Measurements from ENCODE around the gene HOXA5. TPM values are rescaled to one million over a fixed set of nuclear protein-coding genes. Genes with fewer than 3 reads are reported as not detected.

Gene HOXA5
- total and polyA plus RNA-seq, 2 of the 8 experiments (the other 6 are each of a cell fraction or from before 2014, with no cell fraction given) = not detected

DNA sequence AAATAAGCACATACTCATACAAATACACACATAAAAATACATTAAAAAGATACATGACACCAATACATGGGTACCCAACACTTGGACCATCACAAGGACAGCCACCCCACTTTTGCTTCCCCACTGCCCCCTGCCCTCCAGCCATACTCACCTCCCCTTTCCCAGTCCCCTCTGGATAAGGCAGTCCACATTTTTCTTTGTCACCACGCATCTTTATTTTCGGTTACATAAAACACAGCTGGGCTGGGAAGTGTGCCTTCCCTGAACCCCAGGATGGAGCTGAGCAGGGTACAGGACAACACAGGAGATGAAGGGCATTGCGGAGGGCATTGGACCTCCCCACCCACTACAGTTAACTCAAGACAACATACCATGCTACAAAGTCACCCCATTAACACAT, 10.0 kb upstream of the HOXA5 start:
- peaks cover 0 to 2% (median under 1%) of the 10 kb centered on the region in 4 experiments; a peak in 3 of 7 replicates for H3K4me1 ChIP-seq (replicated peaks in 1 of 4; ENCODE audit: control insufficient read depth in 3 of 4, insufficient read depth in 4 of 4, low read length in 3 of 4)
- no peak overlapping the region for H2AFZ ChIP-seq (ENCODE audit: low read length)
- TF ChIP-seq RNF2 (IDR thresholded peaks at IDR 0.05; ENCODE audit: borderline replicate concordance, low read depth, low read length, missing control alignments, poor library complexity, severe bottlenecking) (peak; percentile 15), CTBP2 (IDR thresholded peaks at IDR 0.05; ENCODE audit: borderline replicate concordance, insufficient read depth, insufficient read length, low read length) (no peak)
- no peak overlapping the region for H3K14ac ChIP-seq (ENCODE audit: insufficient read length)
- peaks cover 29 to 51% of the 10 kb centered on the region in 2 experiments for H4K20me1 ChIP-seq (replicated peaks in 1 of 2; ENCODE audit: control insufficient read depth in 1 of 2, insufficient read depth in 2 of 2, low read length in 2 of 2)
- ChIA-PET POLR2A (ENCODE audit: partially characterized antibody) (interaction anchor here (1.9 kb wide), 1 partner anchor 10 kb away, joined by 5 read pairs; the partner anchor contains the start of gene HOXA5), CTCF (ENCODE audit: partially characterized antibody) (interaction anchor here (1.2 to 6.5 kb wide), 4 partner anchors 8 to 473 kb away, joined by 3 to 80 read pairs (median 20); partner anchors contain the start of gene HOXA5)
- H2BK120ac ChIP-seq (replicated peaks; ENCODE audit: low read depth, low read length) = no peak overlapping the region
- H3K79me2 ChIP-seq (ENCODE audit: control insufficient read depth in 1 of 2, insufficient read depth in 2 of 2, low read length in 2 of 2) = no peaks in the 10 kb centered on the region
- H3K27me3 ChIP-seq (replicated peaks in 1 of 4; ENCODE audit: control insufficient read depth in 3 of 4, extremely low read depth in 1 of 4, insufficient read depth in 3 of 4, low read length in 3 of 4) = peaks cover 98 to 100% (median 100%) of the 10 kb centered on the region in 4 experiments
- no peak overlapping the region for H4K5ac ChIP-seq (ENCODE audit: insufficient read length, low read depth, low read length)
- no peak overlapping the region for H2AK5ac ChIP-seq (ENCODE audit: low read depth, low read length)
- H2BK12ac ChIP-seq (ENCODE audit: low read depth, low read length) = no peak overlapping the region
- H2BK5ac ChIP-seq (ENCODE audit: low read depth, low read length) = no peak overlapping the region
- H3K23ac ChIP-seq (ENCODE audit: insufficient read length) = no peak overlapping the region
- no peak overlapping the region for H3K4ac ChIP-seq (replicated peaks; ENCODE audit: insufficient read length, low read depth, low read length)
- no peak overlapping the region for H3K18ac ChIP-seq (ENCODE audit: extremely low read depth, low read length)
- no peaks in the 10 kb centered on the region for H3K79me1 ChIP-seq (ENCODE audit: low read depth, low read length)
- no peak overlapping the region for H3K9ac ChIP-seq (replicated peaks in 1 of 4; ENCODE audit: extremely low read depth in 1 of 4, low read depth in 3 of 4, low read length in 3 of 4)
- FAIRE-seq = no peak
- H3K56ac ChIP-seq (replicated peaks; ENCODE audit: insufficient read length, low read depth, low read length) = no peak overlapping the region
- H2BK20ac ChIP-seq (ENCODE audit: low read length) = no peak overlapping the region
- peaks cover 0 to 10% of the 10 kb centered on the region in 2 experiments; a peak in 1 of 4 replicates for H3K9me3 ChIP-seq (ENCODE audit: insufficient read depth in 2 of 2, low read depth in 1 of 2, low read length in 1 of 2)
- no peak overlapping the region for H4K91ac ChIP-seq (replicated peaks; ENCODE audit: insufficient read length, low read length)
- peaks cover 0 to 17% (median 0%) of the 10 kb centered on the region in 4 experiments; a peak in 1 of 8 replicates for H3K36me3 ChIP-seq (ENCODE audit: control insufficient read depth in 2 of 4, insufficient read depth in 4 of 4, low read length in 3 of 4)
- no peak overlapping the region for H2BK15ac ChIP-seq (ENCODE audit: low read length)
- no peak overlapping the region for H3K4me3 ChIP-seq (ENCODE audit: extremely low read depth in 1 of 4, insufficient read depth in 2 of 4, low read depth in 3 of 4, low read length in 4 of 4)
- peaks cover 2% of the 10 kb centered on the region; the same call in 1 of the 2 replicates for H3K23me2 ChIP-seq (ENCODE audit: low read depth, low read length)
- H4K8ac ChIP-seq (ENCODE audit: extremely low read depth, insufficient read depth, low read length) = no peak overlapping the region
- DNase-seq (ENCODE audit: low read depth in 1 of 2, low spot score in 2 of 2) = no peak
- WGBS, 2 experiments (ENCODE audit: extremely low coverage in 1 of 2, insufficient coverage in 1 of 2, insufficient read length in 1 of 2, insufficient replicate concordance in 2 of 2, low coverage in 1 of 2, low lambda C conversion rate in 2 of 2, missing lambda C conversion rate in 1 of 2) = 40% methylated on average over 3 of the region's 3 CpGs; no CpG with 5 or more reads in 1 of the 2 experiments
- H3K27ac ChIP-seq (ENCODE audit: low read depth, low read length) = no peak overlapping the region
- no peak overlapping the region for H3K4me2 ChIP-seq (ENCODE audit: insufficient read depth in 1 of 2, low read depth in 2 of 2, low read length in 2 of 2)
